K562 (cell line): ENCODE measurements around the gene TEX264. TPM values are rescaled to one million over a fixed set of nuclear protein-coding genes. Genes with fewer than 3 reads are reported as not detected.

ENCODE experiments used
- polyA plus RNA-seq, 8 experiments: library from polyadenylated mRNA; depleted of rRNA in 4 of 8; stranded (reverse) in 5 of 8; unstranded in 3 of 8; fragments of >200 nt; fragmentation: Nextera tagmentation in 2 of 8; fragmentation: Illumina TruSeq in 1 of 8; extraction: Ambion mirVana in 2 of 8; extraction: Trizol in 1 of 8; gene quantifications; 2 replicates each; pipeline versions ENCODE4 v1.2.1 to v1.2.3, GENCODE V29; 2011 to 2014; ENCODE audit warnings: inconsistent platforms in 1 of 8, missing spikeins in 1 of 8
- total RNA-seq, 7 experiments: library from RNA; depleted of rRNA in 6 of 7; stranded (reverse); fragments of >200 nt in 6 of 7; fragmentation: Illumina TruSeq in 2 of 7; extraction: Trizol in 2 of 7; gene quantifications; 2 replicates each; pipeline versions ENCODE4 v1.2.1 to v1.2.3, GENCODE V29; 2011 to 2021; ENCODE audit warnings: low replicate concordance in 1 of 7
- TF ChIP-seq, protein P1 (sequence below), 2 experiments: fragments of 450-650 bp; formaldehyde crosslinking in 1 of 2; IDR thresholded peaks; 2 replicates each; pipeline versions ENCODE4 v1.4.0 to v1.6.1; 2014 to 2020; ENCODE audit warnings: mild to moderate bottlenecking in 2 of 2, borderline replicate concordance in 1 of 2, low read depth in 1 of 2

TEX264 gene
- total and polyA plus RNA-seq, 9 of the 15 experiments (the other 6 are each of a cell fraction or from before 2014, with no cell fraction given): 4.1 to 47.0 (median 31.0) TPM

DNA sequence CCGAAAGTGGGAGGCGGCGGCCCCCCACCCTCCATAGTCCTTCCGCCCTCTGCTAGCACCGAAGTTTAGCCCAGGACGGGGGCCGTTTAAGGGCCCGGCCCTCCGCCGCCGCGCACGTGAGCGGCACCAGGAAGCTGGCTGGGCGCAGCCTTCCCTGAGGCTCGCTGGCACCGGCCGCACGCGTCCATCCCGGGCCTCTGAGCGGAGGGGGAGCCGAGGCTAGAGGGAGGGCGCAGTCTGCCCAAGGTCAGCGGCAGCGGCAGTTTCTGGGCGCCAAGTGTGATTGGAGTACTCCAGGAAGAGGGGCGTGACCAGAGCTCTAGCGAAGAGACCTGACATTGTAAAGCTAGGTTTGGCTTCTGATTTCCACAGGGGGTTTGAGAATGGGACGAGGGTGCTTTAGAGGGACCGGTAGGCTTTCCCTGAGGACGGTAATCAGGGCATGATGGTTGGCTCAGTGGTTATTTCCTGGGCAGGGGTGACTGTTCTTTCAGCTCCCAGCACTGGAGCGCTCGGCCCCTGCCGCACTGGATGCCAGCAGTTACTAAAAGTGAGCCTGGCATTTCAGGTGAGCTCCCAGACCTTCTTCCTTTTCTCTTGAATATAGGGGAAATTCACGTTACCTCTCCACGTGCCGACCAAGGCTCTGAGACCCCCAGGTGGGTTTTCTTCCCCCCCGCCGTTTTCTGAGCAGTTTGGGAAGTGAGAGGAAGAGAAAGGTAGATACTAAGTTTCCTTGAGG, 853 bp downstream of the TEX264 start (continued):
- TF ChIP-seq, protein P1, sequence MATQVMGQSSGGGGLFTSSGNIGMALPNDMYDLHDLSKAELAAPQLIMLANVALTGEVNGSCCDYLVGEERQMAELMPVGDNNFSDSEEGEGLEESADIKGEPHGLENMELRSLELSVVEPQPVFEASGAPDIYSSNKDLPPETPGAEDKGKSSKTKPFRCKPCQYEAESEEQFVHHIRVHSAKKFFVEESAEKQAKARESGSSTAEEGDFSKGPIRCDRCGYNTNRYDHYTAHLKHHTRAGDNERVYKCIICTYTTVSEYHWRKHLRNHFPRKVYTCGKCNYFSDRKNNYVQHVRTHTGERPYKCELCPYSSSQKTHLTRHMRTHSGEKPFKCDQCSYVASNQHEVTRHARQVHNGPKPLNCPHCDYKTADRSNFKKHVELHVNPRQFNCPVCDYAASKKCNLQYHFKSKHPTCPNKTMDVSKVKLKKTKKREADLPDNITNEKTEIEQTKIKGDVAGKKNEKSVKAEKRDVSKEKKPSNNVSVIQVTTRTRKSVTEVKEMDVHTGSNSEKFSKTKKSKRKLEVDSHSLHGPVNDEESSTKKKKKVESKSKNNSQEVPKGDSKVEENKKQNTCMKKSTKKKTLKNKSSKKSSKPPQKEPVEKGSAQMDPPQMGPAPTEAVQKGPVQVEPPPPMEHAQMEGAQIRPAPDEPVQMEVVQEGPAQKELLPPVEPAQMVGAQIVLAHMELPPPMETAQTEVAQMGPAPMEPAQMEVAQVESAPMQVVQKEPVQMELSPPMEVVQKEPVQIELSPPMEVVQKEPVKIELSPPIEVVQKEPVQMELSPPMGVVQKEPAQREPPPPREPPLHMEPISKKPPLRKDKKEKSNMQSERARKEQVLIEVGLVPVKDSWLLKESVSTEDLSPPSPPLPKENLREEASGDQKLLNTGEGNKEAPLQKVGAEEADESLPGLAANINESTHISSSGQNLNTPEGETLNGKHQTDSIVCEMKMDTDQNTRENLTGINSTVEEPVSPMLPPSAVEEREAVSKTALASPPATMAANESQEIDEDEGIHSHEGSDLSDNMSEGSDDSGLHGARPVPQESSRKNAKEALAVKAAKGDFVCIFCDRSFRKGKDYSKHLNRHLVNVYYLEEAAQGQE (IDR thresholded peaks at IDR 0.05; ENCODE audit: borderline replicate concordance): no peak
- TF ChIP-seq, protein P1 (CRISPR knock-in tag; IDR thresholded peaks at IDR 0.05; ENCODE audit: low read depth): no peak
